Measurements from ENCODE around the gene ENTPD2.

The ENTPD2 gene

GRCh38 chr9:137021979-137022661 is 31.7 kb downstream of the ENTPD2 start (continued):
- TF ChIP-seq, protein P1, sequence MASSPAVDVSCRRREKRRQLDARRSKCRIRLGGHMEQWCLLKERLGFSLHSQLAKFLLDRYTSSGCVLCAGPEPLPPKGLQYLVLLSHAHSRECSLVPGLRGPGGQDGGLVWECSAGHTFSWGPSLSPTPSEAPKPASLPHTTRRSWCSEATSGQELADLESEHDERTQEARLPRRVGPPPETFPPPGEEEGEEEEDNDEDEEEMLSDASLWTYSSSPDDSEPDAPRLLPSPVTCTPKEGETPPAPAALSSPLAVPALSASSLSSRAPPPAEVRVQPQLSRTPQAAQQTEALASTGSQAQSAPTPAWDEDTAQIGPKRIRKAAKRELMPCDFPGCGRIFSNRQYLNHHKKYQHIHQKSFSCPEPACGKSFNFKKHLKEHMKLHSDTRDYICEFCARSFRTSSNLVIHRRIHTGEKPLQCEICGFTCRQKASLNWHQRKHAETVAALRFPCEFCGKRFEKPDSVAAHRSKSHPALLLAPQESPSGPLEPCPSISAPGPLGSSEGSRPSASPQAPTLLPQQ (tag by site-specific recombination; IDR thresholded peaks at IDR 0.05), result peak; percentile 52; the same call in 1 of the 2 replicates
- TF ChIP-seq KLF7 (tag by site-specific recombination; IDR thresholded peaks at IDR 0.05; ENCODE audit: borderline replicate concordance) (0 out of 2 replicates have a peak, but pooled peaks have one; percentile 23), ZBTB17 (tag by site-specific recombination; IDR thresholded peaks at IDR 0.05) (peak; percentile 22; the same call in 1 of the 2 replicates), KLF1 (tag by site-specific recombination; IDR thresholded peaks at IDR 0.05) (peak; percentile 97), ZNF449 (tag by site-specific recombination; IDR thresholded peaks at IDR 0.05) (peak; percentile 87), ZNF24 (tag by site-specific recombination; IDR thresholded peaks at IDR 0.05) (no peak), ZNF514 (tag by site-specific recombination; IDR thresholded peaks at IDR 0.05) (no peak)
- TF ChIP-seq, protein P2, sequence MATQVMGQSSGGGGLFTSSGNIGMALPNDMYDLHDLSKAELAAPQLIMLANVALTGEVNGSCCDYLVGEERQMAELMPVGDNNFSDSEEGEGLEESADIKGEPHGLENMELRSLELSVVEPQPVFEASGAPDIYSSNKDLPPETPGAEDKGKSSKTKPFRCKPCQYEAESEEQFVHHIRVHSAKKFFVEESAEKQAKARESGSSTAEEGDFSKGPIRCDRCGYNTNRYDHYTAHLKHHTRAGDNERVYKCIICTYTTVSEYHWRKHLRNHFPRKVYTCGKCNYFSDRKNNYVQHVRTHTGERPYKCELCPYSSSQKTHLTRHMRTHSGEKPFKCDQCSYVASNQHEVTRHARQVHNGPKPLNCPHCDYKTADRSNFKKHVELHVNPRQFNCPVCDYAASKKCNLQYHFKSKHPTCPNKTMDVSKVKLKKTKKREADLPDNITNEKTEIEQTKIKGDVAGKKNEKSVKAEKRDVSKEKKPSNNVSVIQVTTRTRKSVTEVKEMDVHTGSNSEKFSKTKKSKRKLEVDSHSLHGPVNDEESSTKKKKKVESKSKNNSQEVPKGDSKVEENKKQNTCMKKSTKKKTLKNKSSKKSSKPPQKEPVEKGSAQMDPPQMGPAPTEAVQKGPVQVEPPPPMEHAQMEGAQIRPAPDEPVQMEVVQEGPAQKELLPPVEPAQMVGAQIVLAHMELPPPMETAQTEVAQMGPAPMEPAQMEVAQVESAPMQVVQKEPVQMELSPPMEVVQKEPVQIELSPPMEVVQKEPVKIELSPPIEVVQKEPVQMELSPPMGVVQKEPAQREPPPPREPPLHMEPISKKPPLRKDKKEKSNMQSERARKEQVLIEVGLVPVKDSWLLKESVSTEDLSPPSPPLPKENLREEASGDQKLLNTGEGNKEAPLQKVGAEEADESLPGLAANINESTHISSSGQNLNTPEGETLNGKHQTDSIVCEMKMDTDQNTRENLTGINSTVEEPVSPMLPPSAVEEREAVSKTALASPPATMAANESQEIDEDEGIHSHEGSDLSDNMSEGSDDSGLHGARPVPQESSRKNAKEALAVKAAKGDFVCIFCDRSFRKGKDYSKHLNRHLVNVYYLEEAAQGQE (tag by site-specific recombination; IDR thresholded peaks at IDR 0.05), result peak; percentile 74
- TF ChIP-seq, protein P3, sequence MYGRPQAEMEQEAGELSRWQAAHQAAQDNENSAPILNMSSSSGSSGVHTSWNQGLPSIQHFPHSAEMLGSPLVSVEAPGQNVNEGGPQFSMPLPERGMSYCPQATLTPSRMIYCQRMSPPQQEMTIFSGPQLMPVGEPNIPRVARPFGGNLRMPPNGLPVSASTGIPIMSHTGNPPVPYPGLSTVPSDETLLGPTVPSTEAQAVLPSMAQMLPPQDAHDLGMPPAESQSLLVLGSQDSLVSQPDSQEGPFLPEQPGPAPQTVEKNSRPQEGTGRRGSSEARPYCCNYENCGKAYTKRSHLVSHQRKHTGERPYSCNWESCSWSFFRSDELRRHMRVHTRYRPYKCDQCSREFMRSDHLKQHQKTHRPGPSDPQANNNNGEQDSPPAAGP (tag by site-specific recombination; IDR thresholded peaks at IDR 0.05), result 0 out of 2 replicates have a peak, but pooled peaks have one; percentile 24

GRCh38 chr9:137021568-137021978 is 32.3 kb downstream of the ENTPD2 start:
- H3K36me3 ChIP-seq (ENCODE audit: control insufficient read depth in 2 of 2, insufficient read depth in 1 of 2, low read length in 2 of 2), result peaks cover 0 to 28% of the 10 kb centered on the region in 2 experiments; a peak in 1 of 3 replicates
- H3K9me3 ChIP-seq (ENCODE audit: control insufficient read depth, insufficient read depth, low read depth, low read length), result no peaks in the 10 kb centered on the region
- CTCF ChIA-PET, result interaction anchor here (0.5 to 5.1 kb wide), 9 partner anchors 8 to 271 kb away, joined by 3 to 25 read pairs (median 4); no protein-coding TSS in a partner anchor
- TF ChIP-seq ZBTB1 (tag by site-specific recombination; IDR thresholded peaks at IDR 0.05) (no peak), GLIS2 (tag by site-specific recombination; IDR thresholded peaks at IDR 0.05) (peak; percentile 24; the same call in 1 of the 2 replicates), GLIS1 (tag by site-specific recombination; IDR thresholded peaks at IDR 0.05) (peak; percentile 39)
- no peak overlapping the region for H3K4me3 ChIP-seq (ENCODE audit: low read depth, low read length)
- POLR2A ChIA-PET, result interaction anchor here (0.9 to 2.5 kb wide), 3 partner anchors 26 to 219 kb away, joined by 5 to 9 read pairs (median 8); partner anchors contain the start of genes PAXX and TUBB4B
- no peak overlapping the region for H3K27ac ChIP-seq (ENCODE audit: extremely low read depth, low read depth, low read length)
- no peaks in the 10 kb centered on the region for H3K4me1 ChIP-seq (ENCODE audit: control insufficient read depth, insufficient read depth, low read length)
